RWPE2 (cell line): ENCODE data around the gene CIAO2B.

Experiments used
- ATAC-seq: fragments of 200-7000 bp; cut with Tn5 transposase; 3 replicates; pipeline ENCODE4 v1.9.1; 2021; ENCODE audit warnings: low read depth
- DNase-seq: peaks from one replicate; pipeline ENCODE4 v3.0.0-alpha.2; 2020; ENCODE audit warnings: low spot score
- H3K27ac ChIP-seq: fragments of 450-650 bp; 2 replicates; pipeline ENCODE4 v1.5.1; 2017; ENCODE audit warnings: mild to moderate bottlenecking; ENCODE audit not compliant: poor library complexity, severe bottlenecking
- H3K27me3 ChIP-seq: fragments of 250-450 bp; sonication (Bioruptor Pico); 2 replicates; pipeline ENCODE4 v1.5.1; 2021; ENCODE audit warnings: mild to moderate bottlenecking, moderate library complexity; ENCODE audit not compliant: insufficient read depth, poor library complexity, severe bottlenecking
- H3K36me3 ChIP-seq: fragments of 250-450 bp; sonication (Bioruptor Pico); 2 replicates; pipeline ENCODE4 v1.5.1; 2020; ENCODE audit warnings: low read depth, mild to moderate bottlenecking, moderate library complexity
- H3K4me1 ChIP-seq: fragments of 250-450 bp; sonication (Bioruptor Pico); 2 replicates; pipeline ENCODE4 v1.5.1; 2021; ENCODE audit warnings: mild to moderate bottlenecking, moderate library complexity; ENCODE audit not compliant: insufficient read depth, poor library complexity, severe bottlenecking
- H3K4me3 ChIP-seq: fragments of 250-450 bp; sonication (Bioruptor Pico); 2 replicates; pipeline ENCODE4 v1.5.1; 2021; ENCODE audit warnings: mild to moderate bottlenecking, moderate library complexity; ENCODE audit not compliant: severe bottlenecking
- H3K9me3 ChIP-seq: fragments of 250-450 bp; sonication (Bioruptor Pico); 2 replicates; pipeline ENCODE4 v1.5.1; 2021; ENCODE audit warnings: mild to moderate bottlenecking, moderate library complexity; ENCODE audit not compliant: severe bottlenecking
- CTCF ChIP-seq: fragments of 450-650 bp; IDR thresholded peaks from one replicate; pipeline ENCODE4 v1.5.1; 2017; ENCODE audit warnings: mild to moderate bottlenecking, moderate library complexity; ENCODE audit not compliant: poor library complexity, severe bottlenecking

The CIAO2B gene

GRCh38 chr16:66882702-66883101 lies 51.5 kb downstream of the CIAO2B start:
- H3K9me3 ChIP-seq, result no peaks in the 10 kb centered on the region
- no peak for ATAC-seq
- no peak for TF ChIP-seq CTCF
- H3K4me3 ChIP-seq, result no peak overlapping the region
- no peak overlapping the region for H3K27ac ChIP-seq
- peaks cover 6% of the 10 kb centered on the region for H3K4me1 ChIP-seq
- no peaks in the 10 kb centered on the region for H3K27me3 ChIP-seq
- no peak for DNase-seq
- H3K36me3 ChIP-seq, result peaks cover 49% of the 10 kb centered on the region
